GM18867 (cell line): ENCODE data around the gene MEGF9.
"Not testable (repeated sequence)": the region's sequence is repeated elsewhere in the genome, so short reads cannot be mapped to it uniquely, and the experiment has no call there.

Experiments used
- ATAC-seq: cut with Tn5 transposase; IDR thresholded peaks from one replicate; pipeline ENCODE4 v1.9.1; 2021; ENCODE audit warnings: mild to moderate bottlenecking, moderate library complexity; ENCODE audit not compliant: unreplicated experiment

Gene MEGF9

GRCh38 chr9:120714088-120714845 lies at the start of gene MEGF9:
Gene MEGF9 (minus strand): TSS chr9:120714470. CDS start chr9:120714358, 112 bp downstream.
- peak; percentile 95 for ATAC-seq

- no peak for ATAC-seq
Measured at GRCh38 chr9:120761006-120761405, 46.7 kb upstream of the MEGF9 start.

- no peak for ATAC-seq
Measured at GRCh38 chr9:120759755-120760400, 45.6 kb upstream of the MEGF9 start.

- ATAC-seq = no peak
Measured at GRCh38 chr9:120758544-120758943, 44.3 kb upstream of the MEGF9 start.

GRCh38 chr9:120757026-120757913 lies 43.0 kb upstream of the MEGF9 start:
- ATAC-seq = no peak

- no peak for ATAC-seq
Measured at GRCh38 chr9:120756531-120756930, 42.3 kb upstream of the MEGF9 start.

- ATAC-seq = peak; percentile 50
Measured at GRCh38 chr9:120755810-120756434, 41.7 kb upstream of the MEGF9 start.

GRCh38 chr9:120755044-120755443 lies 40.8 kb upstream of the MEGF9 start:
- ATAC-seq = peak; percentile 84

- no peak for ATAC-seq
Measured at GRCh38 chr9:120750421-120750820, 36.2 kb upstream of the MEGF9 start.

- not testable (repeated sequence) for ATAC-seq
Measured at GRCh38 chr9:120746366-120746765, 32.1 kb upstream of the MEGF9 start.

- ATAC-seq = no peak
Measured at GRCh38 chr9:120745278-120745677, 31.0 kb upstream of the MEGF9 start.

GRCh38 chr9:120742951-120743416 lies 28.7 kb upstream of the MEGF9 start:
- ATAC-seq = peak; percentile 52

- no peak for ATAC-seq
Measured at GRCh38 chr9:120741701-120742100, 27.4 kb upstream of the MEGF9 start.

GRCh38 chr9:120741191-120741590 lies 26.9 kb upstream of the MEGF9 start:
- ATAC-seq = no peak

GRCh38 chr9:120740132-120740531 lies 25.9 kb upstream of the MEGF9 start:
- no peak for ATAC-seq

- no peak for ATAC-seq
Measured at GRCh38 chr9:120737416-120738165, 23.3 kb upstream of the MEGF9 start.

- no peak for ATAC-seq
Measured at GRCh38 chr9:120736881-120737280, 22.6 kb upstream of the MEGF9 start.

GRCh38 chr9:120735415-120736126 lies 21.3 kb upstream of the MEGF9 start:
- peak; percentile 43 for ATAC-seq

- ATAC-seq = peak; percentile 10
Measured at GRCh38 chr9:120734607-120735410, 20.5 kb upstream of the MEGF9 start.
